H1 (cell line): Measurements from ENCODE around the gene SLAMF6.

Experiments used
- CEBPB ChIP-seq: IDR thresholded peaks from 2 replicates; pipeline ENCODE4 v1.6.1; 2012; ENCODE audit warnings: low read depth, low read length
- EP300 ChIP-seq, 2 experiments: IDR thresholded peaks; 1 replicate in 1 of 2; 2 replicates in 1 of 2; pipeline ENCODE4 v1.6.1; 2011 to 2012; ENCODE audit warnings: low read depth in 2 of 2, low read length in 2 of 2, mild to moderate bottlenecking in 2 of 2, borderline replicate concordance in 1 of 2, inconsistent platforms in 1 of 2, moderate library complexity in 1 of 2
- EZH2 ChIP-seq: fragments of 200-600 bp; sonication (generic); IDR thresholded peaks from 2 replicates; pipeline ENCODE4 v1.7.1; 2012; ENCODE audit warnings: low read depth, mild to moderate bottlenecking, moderate library complexity, low read length, inconsistent platforms; ENCODE audit not compliant: severe bottlenecking
- KDM5A ChIP-seq: fragments of 200-600 bp; IDR thresholded peaks from 2 replicates; pipeline ENCODE4 v1.7.1; 2012; ENCODE audit warnings: mild to moderate bottlenecking, low read length, inconsistent platforms, mixed read lengths
- MAFK ChIP-seq: IDR thresholded peaks from 2 replicates; pipeline ENCODE4 v1.6.1; 2012; ENCODE audit warnings: low read depth, mild to moderate bottlenecking, improper control_type of control experiment, low read length
- POLR2A ChIP-seq, 2 experiments: IDR thresholded peaks; 1 replicate in 1 of 2; 2 replicates in 1 of 2; pipeline ENCODE4 v1.6.1; 2011; ENCODE audit warnings: low read depth in 2 of 2, low read length in 2 of 2, mild to moderate bottlenecking in 2 of 2; ENCODE audit errors: control extremely low read depth in 1 of 2
- POLR2AphosphoS5 ChIP-seq: IDR thresholded peaks from 2 replicates; pipeline ENCODE4 v1.6.1; 2011; ENCODE audit warnings: low read depth, low read length
- SP2 ChIP-seq: IDR thresholded peaks from 2 replicates; pipeline ENCODE4 v1.6.1; 2012; ENCODE audit warnings: mild to moderate bottlenecking, low read length, inconsistent platforms
- YY1 ChIP-seq: IDR thresholded peaks from 2 replicates; pipeline ENCODE4 v1.6.1; 2011; ENCODE audit warnings: low read depth, mild to moderate bottlenecking, low read length
- TF ChIP-seq, protein P1 (sequence below), 3 experiments: IDR thresholded peaks; 1 replicate in 2 of 3; 2 replicates in 1 of 3; pipeline versions ENCODE4 v1.5.1 to v1.6.1; 2011; ENCODE audit warnings: low read length in 3 of 3, mild to moderate bottlenecking in 3 of 3, inconsistent platforms in 2 of 3, low read depth in 1 of 3, moderate library complexity in 1 of 3; ENCODE audit not compliant: insufficient read depth in 1 of 3; ENCODE audit errors: control extremely low read depth in 1 of 3
- TF ChIP-seq, protein P2 (sequence below): IDR thresholded peaks from 2 replicates; pipeline ENCODE4 v1.6.1; 2011; ENCODE audit warnings: low read depth, mild to moderate bottlenecking, low read length; ENCODE audit not compliant: insufficient read depth
- TF ChIP-seq, protein P3 (sequence below): IDR thresholded peaks from 2 replicates; pipeline ENCODE4 v1.6.1; 2011; ENCODE audit warnings: low read length, improper control_type of control experiment

DNA sequence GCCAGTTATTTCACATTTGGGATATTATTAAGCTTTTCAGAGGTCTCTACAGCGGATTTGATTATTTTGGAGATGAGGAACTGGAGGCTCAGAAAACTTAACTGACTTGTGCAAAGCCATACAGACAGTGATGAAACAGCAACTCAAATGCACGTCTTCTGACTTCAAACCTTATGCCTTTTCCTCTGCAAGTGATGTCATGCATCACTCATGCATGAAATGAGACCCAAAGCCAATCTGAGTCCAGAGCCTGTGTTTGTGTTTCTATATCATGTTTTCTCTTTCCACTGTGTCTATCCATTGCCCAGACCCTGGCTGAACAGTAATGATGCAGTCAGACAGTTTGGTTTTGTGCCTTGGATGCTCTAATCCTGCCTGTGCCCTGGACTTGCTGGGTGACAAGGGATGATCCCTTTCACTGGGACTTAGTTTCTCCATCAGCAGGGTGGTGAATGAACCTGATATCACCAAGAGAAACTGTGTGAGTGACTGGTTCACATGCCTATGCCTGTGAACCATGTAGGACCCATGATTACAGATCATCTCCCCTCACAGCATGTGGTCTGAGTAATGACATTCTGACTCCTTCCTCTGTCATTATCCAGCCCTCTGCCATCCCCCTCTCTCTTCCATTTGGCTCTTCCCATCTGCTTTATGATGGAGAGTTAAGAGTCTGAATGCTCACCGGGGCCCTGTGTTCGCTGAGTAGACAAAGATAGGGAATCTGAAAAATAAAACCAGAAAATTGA is 33.4 kb downstream of the SLAMF6 start:
- TF ChIP-seq MAFK (no peak), SP2 (no peak), EP300 (IDR thresholded peaks at IDR 0.05; ENCODE audit: borderline replicate concordance in 1 of 2, low read depth in 2 of 2, low read length in 2 of 2) (no peak), KDM5A (no peak), YY1 (no peak), CEBPB (no peak), POLR2A (IDR thresholded peaks at IDR 0.05; ENCODE audit: control extremely low read depth in 1 of 2, low read depth in 2 of 2, low read length in 2 of 2) (no peak), POLR2AphosphoS5 (no peak), EZH2 (no peak)
- TF ChIP-seq, protein P1, sequence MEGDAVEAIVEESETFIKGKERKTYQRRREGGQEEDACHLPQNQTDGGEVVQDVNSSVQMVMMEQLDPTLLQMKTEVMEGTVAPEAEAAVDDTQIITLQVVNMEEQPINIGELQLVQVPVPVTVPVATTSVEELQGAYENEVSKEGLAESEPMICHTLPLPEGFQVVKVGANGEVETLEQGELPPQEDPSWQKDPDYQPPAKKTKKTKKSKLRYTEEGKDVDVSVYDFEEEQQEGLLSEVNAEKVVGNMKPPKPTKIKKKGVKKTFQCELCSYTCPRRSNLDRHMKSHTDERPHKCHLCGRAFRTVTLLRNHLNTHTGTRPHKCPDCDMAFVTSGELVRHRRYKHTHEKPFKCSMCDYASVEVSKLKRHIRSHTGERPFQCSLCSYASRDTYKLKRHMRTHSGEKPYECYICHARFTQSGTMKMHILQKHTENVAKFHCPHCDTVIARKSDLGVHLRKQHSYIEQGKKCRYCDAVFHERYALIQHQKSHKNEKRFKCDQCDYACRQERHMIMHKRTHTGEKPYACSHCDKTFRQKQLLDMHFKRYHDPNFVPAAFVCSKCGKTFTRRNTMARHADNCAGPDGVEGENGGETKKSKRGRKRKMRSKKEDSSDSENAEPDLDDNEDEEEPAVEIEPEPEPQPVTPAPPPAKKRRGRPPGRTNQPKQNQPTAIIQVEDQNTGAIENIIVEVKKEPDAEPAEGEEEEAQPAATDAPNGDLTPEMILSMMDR (IDR thresholded peaks at IDR 0.05; ENCODE audit: control extremely low read depth in 1 of 3, insufficient read depth in 1 of 3, low read depth in 1 of 3, low read length in 3 of 3), result no peak
- TF ChIP-seq, protein P2, sequence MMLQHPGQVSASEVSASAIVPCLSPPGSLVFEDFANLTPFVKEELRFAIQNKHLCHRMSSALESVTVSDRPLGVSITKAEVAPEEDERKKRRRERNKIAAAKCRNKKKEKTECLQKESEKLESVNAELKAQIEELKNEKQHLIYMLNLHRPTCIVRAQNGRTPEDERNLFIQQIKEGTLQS, result no peak
- TF ChIP-seq, protein P3, sequence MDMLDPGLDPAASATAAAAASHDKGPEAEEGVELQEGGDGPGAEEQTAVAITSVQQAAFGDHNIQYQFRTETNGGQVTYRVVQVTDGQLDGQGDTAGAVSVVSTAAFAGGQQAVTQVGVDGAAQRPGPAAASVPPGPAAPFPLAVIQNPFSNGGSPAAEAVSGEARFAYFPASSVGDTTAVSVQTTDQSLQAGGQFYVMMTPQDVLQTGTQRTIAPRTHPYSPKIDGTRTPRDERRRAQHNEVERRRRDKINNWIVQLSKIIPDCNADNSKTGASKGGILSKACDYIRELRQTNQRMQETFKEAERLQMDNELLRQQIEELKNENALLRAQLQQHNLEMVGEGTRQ, result no peak
